ENCODE results near the gene C1orf159. TPM values are rescaled to one million over a fixed set of nuclear protein-coding genes. Genes with fewer than 3 reads are reported as not detected.
A peak's percentile ranks its signal among the peaks of the same experiment; 100 is the strongest.

The C1orf159 gene
- total and polyA plus RNA-seq, 9 of the 15 experiments (the other 6 are each of a cell fraction or from before 2014, with no cell fraction given): 0.28 to 54.9 (median 10.6) TPM

- TF ChIP-seq REST (IDR thresholded peaks at IDR 0.05; ENCODE audit: borderline replicate concordance) (peak; percentile 88), REST (CRISPR knock-in tag; IDR thresholded peaks at IDR 0.05; ENCODE audit: low read depth) (no peak; the same call in 1 of the 2 replicates), BRD9 (IDR thresholded peaks at IDR 0.05; ENCODE audit: low read depth, partially characterized antibody) (peak; percentile 78), ZNF23 (CRISPR knock-in tag; IDR thresholded peaks at IDR 0.05) (no peak), KDM5B (IDR thresholded peaks at IDR 0.05; ENCODE audit: insufficient replicate concordance, low read depth, low read length) (peak; percentile 36), ZC3H4 (CRISPR knock-in tag; IDR thresholded peaks at IDR 0.05; ENCODE audit: borderline replicate concordance) (no peak; the same call in 1 of the 2 replicates), RUNX1 (IDR thresholded peaks at IDR 0.05; ENCODE audit: low read depth) (no peak; the same call in 1 of the 2 replicates), STAT6 (CRISPR knock-in tag; IDR thresholded peaks at IDR 0.05) (peak; percentile 89; the same call in 1 of the 2 replicates)
Measured at GRCh38 chr1:1063945-1064831, 51.7 kb downstream of the C1orf159 start (continued).
